Neuronal stem cell (in vitro differentiated cells): ENCODE measurements around the gene GRAPL.
"Not testable (repeated sequence)": the region's sequence is repeated elsewhere in the genome, so short reads cannot be mapped to it uniquely, and the experiment has no call there.

ENCODE experiments used
- DNase-seq: peaks from one replicate; pipeline ENCODE4 v3.0.0-alpha.2; 2013; ENCODE audit warnings: low spot score
- H2AFZ ChIP-seq: one replicate; pipeline ENCODE4 v1.6.1; 2013; ENCODE audit warnings: mild to moderate bottlenecking, low read length, inconsistent platforms
- H2AK5ac ChIP-seq: 2 replicates; pipeline ENCODE4 v1.6.1; 2013; ENCODE audit warnings: low read depth, mild to moderate bottlenecking, inconsistent platforms, low read length, moderate library complexity, mixed read lengths
- H2BK120ac ChIP-seq: 2 replicates; pipeline ENCODE4 v1.6.1; 2013; ENCODE audit warnings: low read depth, mild to moderate bottlenecking, inconsistent platforms, low read length, moderate library complexity, mixed read lengths
- H2BK12ac ChIP-seq: one replicate; pipeline ENCODE4 v1.6.1; 2013; ENCODE audit warnings: low read length, inconsistent platforms
- H2BK15ac ChIP-seq: 2 replicates; pipeline ENCODE4 v1.6.1; 2013; ENCODE audit warnings: mild to moderate bottlenecking, low read length, inconsistent platforms, mixed read lengths
- H2BK5ac ChIP-seq: one replicate; pipeline ENCODE4 v1.6.1; 2013; ENCODE audit warnings: inconsistent platforms, mild to moderate bottlenecking, low read length, moderate library complexity
- H3K14ac ChIP-seq: one replicate; pipeline ENCODE4 v1.6.1; 2013; ENCODE audit warnings: low read length, inconsistent platforms
- H3K18ac ChIP-seq: 2 replicates; pipeline ENCODE4 v1.6.1; 2013; ENCODE audit warnings: low read length, inconsistent platforms
- H3K23ac ChIP-seq: 2 replicates; pipeline ENCODE4 v1.6.1; 2013; ENCODE audit warnings: low read depth, mild to moderate bottlenecking, mixed read lengths, low read length, inconsistent platforms; ENCODE audit not compliant: poor library complexity
- H3K27ac ChIP-seq: replicated peaks from 3 replicates; pipeline ENCODE4 v1.5.1; 2013; ENCODE audit warnings: low read length, inconsistent platforms
- H3K27me3 ChIP-seq, 3 experiments: 2 replicates each; pipeline ENCODE4 v1.6.1; 2013; ENCODE audit warnings: low read length in 3 of 3, mild to moderate bottlenecking in 2 of 3, inconsistent platforms in 1 of 3, low read depth in 1 of 3, mixed read lengths in 1 of 3, moderate library complexity in 1 of 3; ENCODE audit not compliant: control insufficient read depth in 3 of 3, insufficient read depth in 3 of 3
- H3K36me3 ChIP-seq, 2 donors: replicated peaks in 1 of 2; 2 replicates each; pipeline ENCODE4 v1.6.1; 2013; ENCODE audit warnings: low read length in 2 of 2; ENCODE audit not compliant: control insufficient read depth in 2 of 2, insufficient read depth in 2 of 2
- H3K4ac ChIP-seq: 2 replicates; pipeline ENCODE4 v1.6.1; 2013; ENCODE audit warnings: inconsistent platforms, mild to moderate bottlenecking, low read length, moderate library complexity
- H3K4me1 ChIP-seq, 2 donors: 1 replicate in 1 of 2; 2 replicates in 1 of 2; pipeline ENCODE4 v1.6.1; 2013; ENCODE audit warnings: low read length in 2 of 2, low read depth in 1 of 2; ENCODE audit not compliant: control insufficient read depth in 2 of 2, insufficient read depth in 1 of 2
- H3K4me2 ChIP-seq: one replicate; pipeline ENCODE4 v1.6.1; 2013; ENCODE audit warnings: mild to moderate bottlenecking, low read length, inconsistent platforms; ENCODE audit not compliant: insufficient read depth, poor library complexity, severe bottlenecking
- H3K4me3 ChIP-seq, 2 donors: 2 replicates each; pipeline ENCODE4 v1.5.1; 2013; ENCODE audit warnings: low read length in 2 of 2, mild to moderate bottlenecking in 2 of 2, inconsistent platforms in 1 of 2, moderate library complexity in 1 of 2
- H3K79me1 ChIP-seq: one replicate; pipeline ENCODE4 v1.6.1; 2013; ENCODE audit warnings: low read depth, mild to moderate bottlenecking, inconsistent platforms, low read length, moderate library complexity
- H3K9ac ChIP-seq: one replicate; pipeline ENCODE4 v1.6.1; 2013; ENCODE audit warnings: mild to moderate bottlenecking, low read depth, low read length, inconsistent platforms; ENCODE audit not compliant: poor library complexity
- H3K9me3 ChIP-seq, 2 donors: replicated peaks in 1 of 2; 2 replicates each; pipeline versions ENCODE3 to v1.6.1; 2013; ENCODE audit warnings: low read length in 2 of 2, mild to moderate bottlenecking in 2 of 2, inconsistent platforms in 1 of 2, low read depth in 1 of 2, mixed read lengths in 1 of 2, moderate library complexity in 1 of 2; ENCODE audit not compliant: control insufficient read depth in 2 of 2, insufficient read depth in 1 of 2
- H4K8ac ChIP-seq: one replicate; pipeline ENCODE4 v1.6.1; 2013; ENCODE audit warnings: low read depth, mild to moderate bottlenecking, inconsistent platforms, low read length, moderate library complexity
- H4K91ac ChIP-seq: one replicate; pipeline ENCODE4 v1.6.1; 2013; ENCODE audit warnings: low read length, low read depth, mild to moderate bottlenecking, inconsistent platforms; ENCODE audit not compliant: poor library complexity
- WGBS, 2 donors: extraction: QIAGEN DNeasy Blood & Tissue Kit; methylation state at CpG; one replicate each; pipeline ENCODE4 v1.1.7; 2013; ENCODE audit warnings: missing lambda C conversion rate in 2 of 2, mixed read lengths in 1 of 2; ENCODE audit not compliant: insufficient read length in 2 of 2, insufficient replicate concordance in 1 of 2; ENCODE audit errors: extremely low coverage in 2 of 2; 5-methylcytosine and 5-hydroxymethylcytosine counted together

The GRAPL gene

DNA sequence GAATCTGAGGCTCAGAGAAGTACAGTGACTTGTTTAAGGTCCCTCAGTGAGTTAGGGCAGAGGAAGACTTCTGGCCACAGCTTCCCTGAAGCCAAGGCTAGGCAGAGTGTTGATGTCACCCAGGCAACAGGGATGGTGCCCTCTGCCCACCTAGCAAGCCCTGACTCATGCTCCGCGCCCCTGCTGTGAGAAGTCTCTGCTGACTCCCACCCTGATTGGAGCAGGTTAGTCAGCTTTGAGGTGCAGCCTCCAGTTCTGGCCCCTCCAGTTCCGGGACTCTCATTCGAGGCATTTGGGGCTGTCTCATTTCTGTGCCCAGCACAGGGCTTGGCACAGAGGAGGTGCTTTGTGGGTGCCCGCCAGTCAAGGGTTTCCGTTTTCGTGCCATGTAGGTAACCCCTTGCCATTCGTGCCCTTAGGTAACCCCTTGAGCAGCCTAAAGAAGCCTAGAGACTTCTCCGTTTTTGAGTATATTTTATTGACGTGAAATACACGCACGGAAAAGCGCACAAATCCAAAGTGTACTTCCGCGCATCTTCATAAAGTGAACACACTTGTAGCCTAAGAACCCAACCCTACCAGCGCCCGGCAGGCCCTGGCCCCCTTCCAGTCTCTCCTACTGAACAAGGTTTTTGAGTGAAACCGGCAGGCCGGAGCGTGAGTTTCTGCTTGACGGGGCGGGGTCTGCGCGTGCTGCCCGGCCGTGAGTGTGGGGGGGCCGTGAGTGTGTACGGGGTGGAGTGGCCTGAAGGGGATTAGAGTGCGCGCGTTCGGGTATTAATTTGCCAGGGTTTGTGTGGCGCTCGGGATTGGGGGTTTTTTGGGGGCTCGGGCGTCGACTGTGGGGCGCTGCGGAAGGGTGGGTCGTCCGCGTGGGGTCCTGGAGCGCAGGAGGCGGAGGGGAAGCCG is 16.9 kb upstream of the GRAPL start:
- no CpG with 5 or more reads among the region's 45 CpGs for WGBS, 2 donors
- H3K14ac ChIP-seq, H3K4me3 ChIP-seq: not testable (repeated sequence)

DNA sequence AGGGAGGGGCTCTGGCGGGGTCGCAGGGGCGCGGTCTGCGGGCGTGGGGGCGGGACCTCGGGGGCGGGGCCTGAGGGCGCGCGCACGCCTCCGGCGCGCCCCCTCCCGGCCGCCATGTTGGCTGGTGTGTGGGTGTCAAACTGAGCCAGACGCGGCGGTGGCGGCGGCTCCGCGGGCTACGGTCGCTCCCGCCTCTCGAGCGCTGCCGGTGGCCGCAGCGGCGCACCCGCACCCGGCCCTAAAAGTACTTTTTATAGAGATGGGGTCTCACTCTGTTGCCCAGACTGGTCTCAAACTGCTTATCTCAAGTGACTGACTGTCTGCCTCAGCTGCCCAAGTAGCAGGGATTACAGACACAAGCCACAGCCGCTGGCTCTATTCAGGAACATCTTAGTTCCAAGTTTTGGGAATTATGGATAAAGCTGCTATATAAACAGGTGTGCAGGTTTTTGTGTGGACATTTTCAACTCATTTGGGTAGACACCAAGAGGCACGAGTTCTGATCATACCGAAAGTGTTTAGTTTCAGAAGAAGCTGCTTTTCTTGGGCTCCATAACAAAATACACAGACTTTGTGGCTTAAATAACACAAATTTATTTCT is 16.2 kb upstream of the GRAPL start:
- not testable (repeated sequence) for H4K8ac ChIP-seq, H2BK12ac ChIP-seq, H3K36me3 ChIP-seq, H2BK120ac ChIP-seq, H3K79me1 ChIP-seq, H3K27me3 ChIP-seq, H3K4me1 ChIP-seq, H3K23ac ChIP-seq, H2BK5ac ChIP-seq, H3K14ac ChIP-seq, H3K4ac ChIP-seq, H3K9ac ChIP-seq, H3K9me3 ChIP-seq, H2AK5ac ChIP-seq, H4K91ac ChIP-seq, H3K18ac ChIP-seq, H2AFZ ChIP-seq, H2BK15ac ChIP-seq
- Histone ChIP-seq H3K4me2 (peak overlapping the region; percentile 28), H3K27ac (peak overlapping the region; percentile 36), H3K4me3 (peak overlapping the region in 1 of 2 donors; percentile 34)
- no CpG with 5 or more reads among the region's 39 CpGs for WGBS, 2 donors
- peak; percentile 61 for DNase-seq

More for the DNA sequence above, 16.9 kb upstream of the GRAPL start:
- H3K4ac ChIP-seq, H3K79me1 ChIP-seq, H3K4me1 ChIP-seq, H2BK12ac ChIP-seq, H3K27me3 ChIP-seq, H3K23ac ChIP-seq, H2BK15ac ChIP-seq, H3K9ac ChIP-seq, H3K9me3 ChIP-seq, H2AFZ ChIP-seq, H2AK5ac ChIP-seq, H3K27ac ChIP-seq, H3K4me2 ChIP-seq, H2BK5ac ChIP-seq, H3K18ac ChIP-seq, DNase-seq, H4K91ac ChIP-seq, H3K36me3 ChIP-seq, H4K8ac ChIP-seq, H2BK120ac ChIP-seq: not testable (repeated sequence)

DNA sequence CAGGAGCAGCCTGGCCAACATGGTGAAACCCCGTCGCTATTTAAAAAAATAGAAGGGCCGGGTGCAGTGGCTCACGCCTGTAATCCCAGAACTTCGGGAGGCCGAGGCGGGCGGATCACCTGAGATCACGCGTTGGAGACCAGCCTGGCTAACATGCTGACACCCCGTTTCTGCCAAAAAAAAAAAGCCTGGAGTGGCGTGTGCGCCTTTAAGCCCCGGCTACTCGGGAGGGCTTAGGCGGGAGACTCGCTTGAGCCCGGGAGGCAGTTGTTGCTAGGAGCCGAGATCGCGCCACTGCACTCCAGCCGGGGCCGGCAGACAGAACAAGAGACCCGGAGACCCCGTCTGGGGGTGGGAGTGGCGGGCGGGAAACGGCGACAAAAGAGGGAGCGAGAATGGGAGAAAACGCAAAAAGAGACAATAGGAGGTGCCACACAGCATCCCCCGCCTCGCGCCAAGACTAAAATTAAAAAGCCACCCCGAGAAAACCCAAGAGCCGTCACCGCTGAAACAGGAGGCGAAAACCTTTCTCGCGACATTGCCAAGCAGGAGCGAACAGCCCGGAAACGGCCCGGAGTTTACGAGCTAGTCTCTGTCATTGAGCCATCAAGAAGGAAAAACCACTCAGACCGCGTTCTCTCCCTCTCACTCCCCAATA is 15.5 kb upstream of the GRAPL start:
- H3K23ac ChIP-seq, H2BK120ac ChIP-seq, H4K91ac ChIP-seq, H2BK5ac ChIP-seq, H3K79me1 ChIP-seq, H2AK5ac ChIP-seq, H2AFZ ChIP-seq, H3K4me1 ChIP-seq, H3K9me3 ChIP-seq, H3K9ac ChIP-seq, H2BK12ac ChIP-seq, H3K4me3 ChIP-seq, H2BK15ac ChIP-seq, H3K36me3 ChIP-seq, H3K14ac ChIP-seq, H3K27me3 ChIP-seq, H4K8ac ChIP-seq, H3K4ac ChIP-seq, H3K18ac ChIP-seq: not testable (repeated sequence)
- DNase-seq = peak; percentile 88
- Histone ChIP-seq H3K27ac (peak overlapping the region; percentile 91), H3K4me2 (peak overlapping the region; percentile 51)
- no CpG with 5 or more reads among the region's 47 CpGs for WGBS, 2 donors

DNA sequence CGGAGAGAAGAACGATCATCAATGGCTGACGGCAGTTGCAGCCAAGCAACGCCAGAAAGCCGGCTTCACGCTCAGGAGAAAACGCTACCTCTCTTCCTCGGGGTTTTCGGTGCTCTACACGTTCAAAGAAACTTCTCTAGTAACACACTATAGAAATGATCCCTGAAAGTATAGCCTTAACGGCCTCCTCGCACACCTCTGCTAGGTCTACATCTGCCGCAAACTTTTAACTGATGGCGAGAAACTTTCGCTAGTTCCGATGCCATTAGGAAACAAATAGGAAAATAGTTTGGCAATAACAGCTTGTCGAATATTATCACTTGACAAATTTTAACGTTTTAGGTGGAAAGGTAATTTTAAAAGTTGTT is 14.9 kb upstream of the GRAPL start:
- H3K4me3 ChIP-seq, H4K8ac ChIP-seq, H3K79me1 ChIP-seq, H3K23ac ChIP-seq, H4K91ac ChIP-seq, H3K9ac ChIP-seq, H3K14ac ChIP-seq, H3K4me1 ChIP-seq, H2AK5ac ChIP-seq, H3K4ac ChIP-seq, H3K27me3 ChIP-seq, H3K9me3 ChIP-seq, DNase-seq, H2BK12ac ChIP-seq, H2BK120ac ChIP-seq, H3K4me2 ChIP-seq, H3K36me3 ChIP-seq, H3K18ac ChIP-seq, H2AFZ ChIP-seq, H3K27ac ChIP-seq, H2BK15ac ChIP-seq, H2BK5ac ChIP-seq: not testable (repeated sequence)
- no CpG with 5 or more reads among the region's 18 CpGs for WGBS, 2 donors
